ENCODE measurements around the gene BCL7A.
"Not testable (repeated sequence)": the region's sequence is repeated elsewhere in the genome, so short reads cannot be mapped to it uniquely, and the experiment has no call there.

BCL7A gene

GRCh38 chr12:122028165-122028904 is 6.7 kb downstream of the BCL7A start:
- DNase-seq = peak; percentile 52

- DNase-seq = no peak
Observed at GRCh38 chr12:122028905-122029560, 7.3 kb downstream of the BCL7A start.

GRCh38 chr12:122029620-122030423 is 8.1 kb downstream of the BCL7A start:
- DNase-seq = no peak

GRCh38 chr12:122030424-122031035 is 8.8 kb downstream of the BCL7A start:
- DNase-seq = no peak

- no peak for DNase-seq
Observed at GRCh38 chr12:122031342-122032216, 9.9 kb downstream of the BCL7A start.

GRCh38 chr12:122032580-122032979 is 10.9 kb downstream of the BCL7A start:
- DNase-seq = no peak

GRCh38 chr12:122035292-122035691 is 13.6 kb downstream of the BCL7A start:
- no peak for DNase-seq

GRCh38 chr12:122036153-122036552 is 14.5 kb downstream of the BCL7A start:
- DNase-seq = no peak

- DNase-seq = no peak
Observed at GRCh38 chr12:122040579-122041386, 19.1 kb downstream of the BCL7A start.

GRCh38 chr12:122041458-122041857 is 19.8 kb downstream of the BCL7A start:
- DNase-seq = not testable (repeated sequence)

- DNase-seq = no peak
Observed at GRCh38 chr12:122042910-122043309, 21.2 kb downstream of the BCL7A start.

- no peak for DNase-seq
Observed at GRCh38 chr12:122043476-122043875, 21.8 kb downstream of the BCL7A start.

GRCh38 chr12:122045262-122045661 is 23.6 kb downstream of the BCL7A start:
- no peak for DNase-seq

- DNase-seq = no peak
Observed at GRCh38 chr12:122046145-122046544, 24.5 kb downstream of the BCL7A start.

GRCh38 chr12:122048151-122048550 is 26.5 kb downstream of the BCL7A start:
- DNase-seq = no peak

GRCh38 chr12:122049827-122050226 is 28.1 kb downstream of the BCL7A start:
- no peak for DNase-seq

GRCh38 chr12:122050706-122051105 is 29.0 kb downstream of the BCL7A start:
- no peak for DNase-seq

- DNase-seq = no peak
Observed at GRCh38 chr12:122051231-122051876, 29.7 kb downstream of the BCL7A start.

- DNase-seq = no peak
Observed at GRCh38 chr12:122052285-122052684, 30.6 kb downstream of the BCL7A start.

GRCh38 chr12:122054842-122055520 is 33.3 kb downstream of the BCL7A start:
- DNase-seq = no peak
